HCT116 (cell line): ENCODE data around the gene COX6A2. TPM values are rescaled to one million over a fixed set of nuclear protein-coding genes. Genes with fewer than 3 reads are reported as not detected.

Experiments used
- ATAC-seq: fragments of 200-7000 bp; cut with Tn5 transposase; 2 replicates; pipeline ENCODE4 v1.9.1; 2020; ENCODE audit warnings: mild to moderate bottlenecking, moderate library complexity
- BruUV-seq: library from RNA; stranded (reverse); fragments of 400-500 nt; replicated peaks from 2 replicates; lab custom pipeline; 2021; lab: Mats Ljungman, UMichigan
- CTCF ChIA-PET: fragments of 300-600 bp; sonication (Branson Sonifier 250); formaldehyde crosslinking; loops from one replicate; lab custom pipeline; 2021; ENCODE audit warnings: antibody characterized with exemption; lab: Charles Lee
- POLR2A ChIA-PET: fragments of 300-600, 350-600 bp; sonication (Branson Sonifier 250); formaldehyde crosslinking; loops from one replicate; lab custom pipeline; 2021; ENCODE audit warnings: antibody characterized with exemption; lab: Charles Lee
- RAD21 ChIA-PET, 2 experiments: fragments of 300-600 bp; sonication (Branson Sonifier 250); formaldehyde crosslinking; loops; one replicate each; lab custom pipeline; 2023; ENCODE audit warnings: low total read pairs in 2 of 2; ENCODE audit not compliant: uncharacterized antibody in 2 of 2, unreplicated experiment in 2 of 2, low non-redundant PET in 1 of 2; lab: Charles Lee
- DNase-seq: peaks from one replicate; pipeline ENCODE4 v3.0.0-alpha.2; 2010; ENCODE audit warnings: low read depth, low spot score
- H2AFZ ChIP-seq: fragments of 200-600 bp; shearing (Covaris generic), sonication (generic); 2 replicates; pipeline ENCODE4 v1.6.1; 2017; ENCODE audit warnings: low read depth, mixed run types, mixed read lengths, antibody characterized with exemption, low read length; ENCODE audit not compliant: poor library complexity, severe bottlenecking
- H3K27ac ChIP-seq: 2 replicates; pipeline ENCODE4 v1.5.1; 2012; ENCODE audit warnings: low read depth, low read length
- H3K27me3 ChIP-seq: fragments of 200-600 bp; sonication (generic); 2 replicates; pipeline ENCODE4 v1.6.1; 2016; ENCODE audit warnings: mixed run types, low read length, mixed read lengths; ENCODE audit not compliant: insufficient read depth
- H3K36me3 ChIP-seq, 2 experiments: fragments of 200-500 bp in 1 of 2; fragments of 200-600 bp in 1 of 2; sonication (Bioruptor generic) in 1 of 2; sonication (generic) in 1 of 2; 2 replicates each; pipeline versions ENCODE4 v1.5.1 to v1.6.1; 2014 to 2016; ENCODE audit warnings: low read length in 2 of 2, inconsistent platforms in 1 of 2, mixed read lengths in 1 of 2, mixed run types in 1 of 2; ENCODE audit not compliant: insufficient read depth in 2 of 2, control insufficient read depth in 1 of 2
- H3K4me1 ChIP-seq, 2 experiments: fragments of 200-600 bp in 1 of 2; sonication (generic) in 1 of 2; 2 replicates each; pipeline versions ENCODE4 v1.5.1 to v1.6.1; 2012 to 2017; ENCODE audit warnings: low read length in 2 of 2, inconsistent platforms in 1 of 2, mild to moderate bottlenecking in 1 of 2, mixed read lengths in 1 of 2, mixed run types in 1 of 2, moderate library complexity in 1 of 2; ENCODE audit not compliant: insufficient read depth in 2 of 2, control insufficient read depth in 1 of 2
- H3K4me2 ChIP-seq: fragments of 200-600 bp; sonication (generic); 2 replicates; pipeline ENCODE4 v1.6.1; 2017; ENCODE audit warnings: mixed run types, low read length, mixed read lengths
- H3K4me3 ChIP-seq, 2 experiments: fragments of 200-600 bp in 1 of 2; sonication (generic) in 1 of 2; replicated peaks in 1 of 2; 2 replicates each; pipeline ENCODE4 v1.5.1; 2011 to 2016; ENCODE audit warnings: low read length in 2 of 2, control low read depth in 1 of 2, low read depth in 1 of 2, mild to moderate bottlenecking in 1 of 2, mixed read lengths in 1 of 2, mixed run types in 1 of 2
- H3K79me2 ChIP-seq: fragments of 200-600 bp; sonication (generic); 2 replicates; pipeline ENCODE4 v1.6.1; 2017; ENCODE audit warnings: mild to moderate bottlenecking, mixed run types, low read length, moderate library complexity, mixed read lengths; ENCODE audit not compliant: insufficient read depth
- H3K9ac ChIP-seq: fragments of 200-600 bp; sonication (generic); 2 replicates; pipeline ENCODE4 v1.6.1; 2016; ENCODE audit warnings: low read length, mixed read lengths
- H3K9me2 ChIP-seq: fragments of 200-600 bp; sonication (generic), shearing (Covaris generic); 2 replicates; pipeline ENCODE4 v1.6.1; 2017; ENCODE audit warnings: mixed run types, mild to moderate bottlenecking, moderate library complexity; ENCODE audit not compliant: insufficient read depth
- H3K9me3 ChIP-seq, 2 experiments: fragments of 200-500 bp in 1 of 2; fragments of 200-600 bp in 1 of 2; sonication (Bioruptor generic) in 1 of 2; sonication (generic) in 1 of 2; 2 replicates each; pipeline ENCODE4 v1.6.1; 2014 to 2017; ENCODE audit warnings: low read length in 2 of 2, mixed read lengths in 2 of 2, inconsistent platforms in 1 of 2, low read depth in 1 of 2, mild to moderate bottlenecking in 1 of 2, mixed run types in 1 of 2, moderate library complexity in 1 of 2; ENCODE audit not compliant: control insufficient read depth in 1 of 2, insufficient read depth in 1 of 2
- H4K20me1 ChIP-seq: fragments of 200-600 bp; sonication (generic), shearing (Covaris generic); 2 replicates; pipeline ENCODE4 v1.6.1; 2017; ENCODE audit warnings: mixed run types, mild to moderate bottlenecking, moderate library complexity; ENCODE audit not compliant: insufficient read depth
- CBX3 ChIP-seq: IDR thresholded peaks from 2 replicates; pipeline ENCODE4 v1.6.1; 2012; ENCODE audit warnings: low read depth
- CEBPB ChIP-seq: IDR thresholded peaks from 2 replicates; pipeline ENCODE4 v1.6.1; 2012; ENCODE audit warnings: low read depth
- EGR1 ChIP-seq: IDR thresholded peaks from 2 replicates; pipeline ENCODE4 v1.6.1; 2012; ENCODE audit warnings: low read depth
- ELF1 ChIP-seq: IDR thresholded peaks from 2 replicates; pipeline ENCODE4 v1.6.1; 2012; ENCODE audit warnings: low read depth, borderline replicate concordance
- EZH2 ChIP-seq: fragments of 200-600 bp; sonication (generic); IDR thresholded peaks from 2 replicates; pipeline ENCODE4 v1.6.1; 2017; ENCODE audit warnings: antibody characterized with exemption, mixed run types
- EZH2phosphoT487 ChIP-seq: fragments of 200-600 bp; IDR thresholded peaks from 2 replicates; pipeline ENCODE4 v1.6.1; 2018; ENCODE audit warnings: antibody characterized with exemption, borderline replicate concordance
- FOSL1 ChIP-seq: IDR thresholded peaks from 2 replicates; pipeline ENCODE4 v1.6.1; 2012; ENCODE audit warnings: low read depth
- JUND ChIP-seq: IDR thresholded peaks from 2 replicates; pipeline ENCODE4 v1.6.1; 2012
- POLR2A ChIP-seq: IDR thresholded peaks from 2 replicates; pipeline ENCODE4 v1.7.0; 2011; ENCODE audit warnings: borderline replicate concordance; ENCODE audit not compliant: insufficient read depth, insufficient read length; ENCODE audit errors: extremely low read depth
- POLR2AphosphoS5 ChIP-seq: IDR thresholded peaks from 2 replicates; pipeline ENCODE4 v1.6.1; 2011; ENCODE audit warnings: mild to moderate bottlenecking, low read depth, low read length, moderate library complexity
- RAD21 ChIP-seq: IDR thresholded peaks from 2 replicates; pipeline ENCODE4 v1.6.1; 2012; ENCODE audit warnings: low read depth, mild to moderate bottlenecking
- SIN3A ChIP-seq: IDR thresholded peaks from 2 replicates; pipeline ENCODE4 v1.6.1; 2012; ENCODE audit warnings: low read depth
- TCF7L2 ChIP-seq: IDR thresholded peaks from 2 replicates; pipeline ENCODE4 v1.7.0; 2011; ENCODE audit warnings: borderline replicate concordance, inconsistent platforms; ENCODE audit not compliant: insufficient read depth, insufficient read length; ENCODE audit errors: extremely low read depth
- YY1 ChIP-seq: IDR thresholded peaks from 2 replicates; pipeline ENCODE4 v1.6.1; 2011; ENCODE audit warnings: low read length, low read depth, moderate library complexity, mild to moderate bottlenecking; ENCODE audit not compliant: insufficient replicate concordance; ENCODE audit errors: extremely low read depth
- ZNF274 ChIP-seq: fragments of 200-500 bp; sonication (Bioruptor generic); IDR thresholded peaks from 2 replicates; pipeline ENCODE4 v1.6.1; 2014; ENCODE audit warnings: mild to moderate bottlenecking, low read depth, low read length, inconsistent platforms
- intact Hi-C: fragments of 100-400 bp; cut with micrococcal nuclease; formaldehyde crosslinking; loops from 2 replicates; pipeline ENCODE4 v1.10.0; 2022
- total RNA-seq: library from RNA; stranded (reverse); gene quantifications from one replicate; pipeline ENCODE4 v1.2.1, GENCODE V29; 2021; ENCODE audit not compliant: unreplicated experiment
- TF ChIP-seq, protein P1 (sequence below): IDR thresholded peaks from 2 replicates; pipeline ENCODE4 v1.6.1; 2012
- TF ChIP-seq, protein P2 (sequence below): IDR thresholded peaks from 2 replicates; pipeline ENCODE4 v1.6.1; 2012
- TF ChIP-seq, protein P3 (sequence below): IDR thresholded peaks from 2 replicates; pipeline ENCODE4 v1.6.1; 2012; ENCODE audit warnings: low read depth
- TF ChIP-seq, protein P4 (sequence below): IDR thresholded peaks from 2 replicates; pipeline ENCODE4 v1.6.1; 2011; ENCODE audit warnings: mild to moderate bottlenecking, low read length, moderate library complexity; ENCODE audit not compliant: insufficient replicate concordance; ENCODE audit errors: extremely low read depth

Gene COX6A2
- total RNA-seq, 1 experiment from 2014 or later, result not detected

DNA sequence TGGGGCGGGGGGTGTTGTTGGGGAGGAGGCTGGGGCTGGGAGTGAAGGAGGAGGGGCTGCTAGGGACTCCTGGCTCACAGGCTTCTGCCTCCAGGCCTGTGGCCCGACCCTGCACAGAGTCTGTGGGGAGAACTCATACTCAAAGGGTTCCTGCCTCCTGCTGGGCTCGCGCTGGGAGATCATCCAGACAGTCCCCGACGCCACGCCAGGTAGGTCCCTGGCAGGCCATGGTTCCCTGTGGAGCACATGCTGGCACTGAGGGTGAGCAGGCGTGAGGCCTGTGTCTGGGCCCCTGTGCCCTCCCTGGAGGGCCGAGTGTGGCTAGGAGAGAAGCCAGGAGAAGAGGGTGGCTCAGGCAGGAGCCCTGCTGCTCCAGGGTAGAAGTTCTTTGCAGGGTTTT lies 30.5 kb downstream of the COX6A2 start:
- peaks cover 17% of the 10 kb centered on the region for H3K79me2 ChIP-seq
- H3K27ac ChIP-seq, result no peak overlapping the region
- BruUV-seq, result no TSS peak
- ATAC-seq (peak; percentile 56), DNase-seq (no peak)
- H4K20me1 ChIP-seq, result no peaks in the 10 kb centered on the region
- RAD21 ChIA-PET, result no interaction called here
- H3K9ac ChIP-seq, result no peak overlapping the region
- intact Hi-C loops, result no loop called here
- H3K9me3 ChIP-seq, result peaks cover 0 to 7% of the 10 kb centered on the region in 2 experiments; a peak in 1 of 4 replicates
- peaks cover 0 to 14% of the 10 kb centered on the region in 2 experiments; a peak in 1 of 4 replicates for H3K36me3 ChIP-seq
- H3K4me2 ChIP-seq, result no peak overlapping the region
- POLR2A ChIA-PET, result no interaction called here
- no peaks in the 10 kb centered on the region for H3K9me2 ChIP-seq
- H3K4me1 ChIP-seq, result peaks cover 1 to 10% of the 10 kb centered on the region in 2 experiments
- CTCF ChIA-PET, result no interaction called here
- H2AFZ ChIP-seq, result no peak overlapping the region
- TF ChIP-seq POLR2AphosphoS5, result no peak
- TF ChIP-seq, protein P1, sequence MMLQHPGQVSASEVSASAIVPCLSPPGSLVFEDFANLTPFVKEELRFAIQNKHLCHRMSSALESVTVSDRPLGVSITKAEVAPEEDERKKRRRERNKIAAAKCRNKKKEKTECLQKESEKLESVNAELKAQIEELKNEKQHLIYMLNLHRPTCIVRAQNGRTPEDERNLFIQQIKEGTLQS, result no peak
- no peak for TF ChIP-seq EZH2phosphoT487
- TF ChIP-seq ZNF274, result no peak
- TF ChIP-seq TCF7L2, result no peak
- TF ChIP-seq EZH2, result no peak
- no peak for TF ChIP-seq SIN3A
- TF ChIP-seq CBX3, result no peak
- TF ChIP-seq, protein P2, sequence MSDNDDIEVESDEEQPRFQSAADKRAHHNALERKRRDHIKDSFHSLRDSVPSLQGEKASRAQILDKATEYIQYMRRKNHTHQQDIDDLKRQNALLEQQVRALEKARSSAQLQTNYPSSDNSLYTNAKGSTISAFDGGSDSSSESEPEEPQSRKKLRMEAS, result no peak
- no peak for TF ChIP-seq EGR1
- no peak for TF ChIP-seq YY1
- no peak for TF ChIP-seq ELF1
- TF ChIP-seq CEBPB, result no peak
- TF ChIP-seq, protein P3, sequence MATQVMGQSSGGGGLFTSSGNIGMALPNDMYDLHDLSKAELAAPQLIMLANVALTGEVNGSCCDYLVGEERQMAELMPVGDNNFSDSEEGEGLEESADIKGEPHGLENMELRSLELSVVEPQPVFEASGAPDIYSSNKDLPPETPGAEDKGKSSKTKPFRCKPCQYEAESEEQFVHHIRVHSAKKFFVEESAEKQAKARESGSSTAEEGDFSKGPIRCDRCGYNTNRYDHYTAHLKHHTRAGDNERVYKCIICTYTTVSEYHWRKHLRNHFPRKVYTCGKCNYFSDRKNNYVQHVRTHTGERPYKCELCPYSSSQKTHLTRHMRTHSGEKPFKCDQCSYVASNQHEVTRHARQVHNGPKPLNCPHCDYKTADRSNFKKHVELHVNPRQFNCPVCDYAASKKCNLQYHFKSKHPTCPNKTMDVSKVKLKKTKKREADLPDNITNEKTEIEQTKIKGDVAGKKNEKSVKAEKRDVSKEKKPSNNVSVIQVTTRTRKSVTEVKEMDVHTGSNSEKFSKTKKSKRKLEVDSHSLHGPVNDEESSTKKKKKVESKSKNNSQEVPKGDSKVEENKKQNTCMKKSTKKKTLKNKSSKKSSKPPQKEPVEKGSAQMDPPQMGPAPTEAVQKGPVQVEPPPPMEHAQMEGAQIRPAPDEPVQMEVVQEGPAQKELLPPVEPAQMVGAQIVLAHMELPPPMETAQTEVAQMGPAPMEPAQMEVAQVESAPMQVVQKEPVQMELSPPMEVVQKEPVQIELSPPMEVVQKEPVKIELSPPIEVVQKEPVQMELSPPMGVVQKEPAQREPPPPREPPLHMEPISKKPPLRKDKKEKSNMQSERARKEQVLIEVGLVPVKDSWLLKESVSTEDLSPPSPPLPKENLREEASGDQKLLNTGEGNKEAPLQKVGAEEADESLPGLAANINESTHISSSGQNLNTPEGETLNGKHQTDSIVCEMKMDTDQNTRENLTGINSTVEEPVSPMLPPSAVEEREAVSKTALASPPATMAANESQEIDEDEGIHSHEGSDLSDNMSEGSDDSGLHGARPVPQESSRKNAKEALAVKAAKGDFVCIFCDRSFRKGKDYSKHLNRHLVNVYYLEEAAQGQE, result no peak
- TF ChIP-seq POLR2A, result no peak
- TF ChIP-seq JUND, result no peak
- no peak for TF ChIP-seq FOSL1
- TF ChIP-seq RAD21, result no peak
- TF ChIP-seq, protein P4, sequence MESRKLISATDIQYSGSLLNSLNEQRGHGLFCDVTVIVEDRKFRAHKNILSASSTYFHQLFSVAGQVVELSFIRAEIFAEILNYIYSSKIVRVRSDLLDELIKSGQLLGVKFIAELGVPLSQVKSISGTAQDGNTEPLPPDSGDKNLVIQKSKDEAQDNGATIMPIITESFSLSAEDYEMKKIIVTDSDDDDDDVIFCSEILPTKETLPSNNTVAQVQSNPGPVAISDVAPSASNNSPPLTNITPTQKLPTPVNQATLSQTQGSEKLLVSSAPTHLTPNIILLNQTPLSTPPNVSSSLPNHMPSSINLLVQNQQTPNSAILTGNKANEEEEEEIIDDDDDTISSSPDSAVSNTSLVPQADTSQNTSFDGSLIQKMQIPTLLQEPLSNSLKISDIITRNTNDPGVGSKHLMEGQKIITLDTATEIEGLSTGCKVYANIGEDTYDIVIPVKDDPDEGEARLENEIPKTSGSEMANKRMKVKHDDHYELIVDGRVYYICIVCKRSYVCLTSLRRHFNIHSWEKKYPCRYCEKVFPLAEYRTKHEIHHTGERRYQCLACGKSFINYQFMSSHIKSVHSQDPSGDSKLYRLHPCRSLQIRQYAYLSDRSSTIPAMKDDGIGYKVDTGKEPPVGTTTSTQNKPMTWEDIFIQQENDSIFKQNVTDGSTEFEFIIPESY, result no peak
- no peak overlapping the region for H3K4me3 ChIP-seq
- H3K27me3 ChIP-seq, result no peaks in the 10 kb centered on the region
